ENCODE data around the gene FBXO9. TPM values are rescaled to one million over a fixed set of nuclear protein-coding genes. Genes with fewer than 3 reads are reported as not detected.

FBXO9 gene
- total RNA-seq, 1 experiment from 2014 or later = 111 TPM

- POLR2A ChIA-PET = no interaction called here
- H3K27me3 Mint-ChIP-seq (ENCODE audit: insufficient read depth, unreplicated experiment) = no peaks in the 10 kb centered on the region
- peak in 1 of 2 experiments; percentile 21 for DNase-seq
- no peak overlapping the region for H3K4me3 ChIP-seq (ENCODE audit: low read depth, low read length)
- no peaks in the 10 kb centered on the region for H3K4me1 ChIP-seq
- no peak overlapping the region for H3K4me3 Mint-ChIP-seq (ENCODE audit: unreplicated experiment)
- H3K4me1 Mint-ChIP-seq (ENCODE audit: low read depth, unreplicated experiment) = no peaks in the 10 kb centered on the region
- peak; percentile 41 to 53 for TF ChIP-seq CTCF (IDR thresholded peaks at IDR 0.05; ENCODE audit: insufficient read depth in 1 of 2, low read depth in 1 of 2, low read length in 1 of 2, severe bottlenecking in 1 of 2, unreplicated experiment in 1 of 2)
- H3K27ac Mint-ChIP-seq (ENCODE audit: unreplicated experiment) = no peak overlapping the region
- H3K36me3 Mint-ChIP-seq (ENCODE audit: insufficient read depth, unreplicated experiment) = peaks cover 22% of the 10 kb centered on the region
- no peaks in the 10 kb centered on the region for H3K9me3 Mint-ChIP-seq (ENCODE audit: unreplicated experiment)
- no peaks in the 10 kb centered on the region for H3K36me3 ChIP-seq (ENCODE audit: control insufficient read depth, insufficient read depth, low read length)
- H3K27me3 ChIP-seq (replicated peaks; ENCODE audit: control insufficient read depth, insufficient read depth, low read length) = no peaks in the 10 kb centered on the region
- H3K9me3 ChIP-seq = no peaks in the 10 kb centered on the region
- no TSS peak for BruUV-seq (replicated peaks)
- CTCF ChIA-PET = interaction anchor here (0.6 to 1.4 kb wide), 7 partner anchors 10 to 381 kb away, joined by 3 to 11 read pairs (median 3); no protein-coding TSS in a partner anchor
- intact Hi-C loops (cut with micrococcal nuclease; ENCODE audit: unreplicated experiment) = loop anchor here (1.0 to 10.0 kb wide), 5 partner anchors 55 to 380 kb away; no protein-coding TSS in a partner anchor
Measured at GRCh38 chr6:53103993-53104675, 38.9 kb downstream of the FBXO9 start.

GRCh38 chr6:53104916-53105315 is 39.7 kb downstream of the FBXO9 start:
- ChIA-PET CTCF (interaction anchor here (0.6 to 1.4 kb wide), 3 partner anchors 64 to 381 kb away, joined by 3 to 4 read pairs (median 3); no protein-coding TSS in a partner anchor), POLR2A (no interaction called here)
- Histone ChIP-seq H3K4me1 (no peaks in the 10 kb centered on the region), H3K27me3 (replicated peaks; ENCODE audit: control insufficient read depth, insufficient read depth, low read length) (no peaks in the 10 kb centered on the region), H3K9me3 (no peaks in the 10 kb centered on the region), H3K4me3 (ENCODE audit: low read depth, low read length) (no peak overlapping the region), H3K36me3 (ENCODE audit: control insufficient read depth, insufficient read depth, low read length) (no peaks in the 10 kb centered on the region)
- no peaks in the 10 kb centered on the region for H3K4me1 Mint-ChIP-seq (ENCODE audit: low read depth, unreplicated experiment)
- TF ChIP-seq CTCF (IDR thresholded peaks at IDR 0.05; ENCODE audit: insufficient read depth in 1 of 2, low read depth in 1 of 2, low read length in 1 of 2, severe bottlenecking in 1 of 2, unreplicated experiment in 1 of 2) = no peak
- intact Hi-C loops (cut with micrococcal nuclease; ENCODE audit: unreplicated experiment) = loop anchor here (1.0 to 10.0 kb wide), 5 partner anchors 54 to 379 kb away; no protein-coding TSS in a partner anchor
- H3K36me3 Mint-ChIP-seq (ENCODE audit: insufficient read depth, unreplicated experiment) = peaks cover 21% of the 10 kb centered on the region
- no peaks in the 10 kb centered on the region for H3K9me3 Mint-ChIP-seq (ENCODE audit: unreplicated experiment)
- H3K27ac Mint-ChIP-seq (ENCODE audit: unreplicated experiment) = no peak overlapping the region
- no peaks in the 10 kb centered on the region for H3K27me3 Mint-ChIP-seq (ENCODE audit: insufficient read depth, unreplicated experiment)
- DNase-seq = no peak
- no peak overlapping the region for H3K4me3 Mint-ChIP-seq (ENCODE audit: unreplicated experiment)
- no TSS peak for BruUV-seq (replicated peaks)

- Mint-ChIP-seq H3K36me3 (ENCODE audit: insufficient read depth, unreplicated experiment) (peaks cover 10% of the 10 kb centered on the region), H3K27ac (ENCODE audit: unreplicated experiment) (no peak overlapping the region), H3K9me3 (ENCODE audit: unreplicated experiment) (no peaks in the 10 kb centered on the region), H3K27me3 (ENCODE audit: insufficient read depth, unreplicated experiment) (no peaks in the 10 kb centered on the region), H3K4me1 (ENCODE audit: low read depth, unreplicated experiment) (peaks cover 11% of the 10 kb centered on the region), H3K4me3 (ENCODE audit: unreplicated experiment) (no peak overlapping the region)
- no peaks in the 10 kb centered on the region for H3K36me3 ChIP-seq (ENCODE audit: control insufficient read depth, insufficient read depth, low read length)
- no peaks in the 10 kb centered on the region for H3K27me3 ChIP-seq (replicated peaks; ENCODE audit: control insufficient read depth, insufficient read depth, low read length)
- no TSS peak for BruUV-seq (replicated peaks)
- peaks cover 14% of the 10 kb centered on the region for H3K4me1 ChIP-seq
- TF ChIP-seq CTCF (IDR thresholded peaks at IDR 0.05; ENCODE audit: insufficient read depth in 1 of 2, low read depth in 1 of 2, low read length in 1 of 2, severe bottlenecking in 1 of 2, unreplicated experiment in 1 of 2) = no peak
- no peaks in the 10 kb centered on the region for H3K9me3 ChIP-seq
- intact Hi-C loops (cut with micrococcal nuclease; ENCODE audit: unreplicated experiment) = loop anchor here (10.0 kb wide), 1 partner anchor 188 kb away; no protein-coding TSS in a partner anchor
- POLR2A ChIA-PET = no interaction called here
- DNase-seq = no peak
- CTCF ChIA-PET = no interaction called here
- H3K4me3 ChIP-seq (ENCODE audit: low read depth, low read length) = no peak overlapping the region
Measured at GRCh38 chr6:53107091-53107490, 41.9 kb downstream of the FBXO9 start.
